ENCODE data around the gene PDZRN3.

PDZRN3 gene

DNA sequence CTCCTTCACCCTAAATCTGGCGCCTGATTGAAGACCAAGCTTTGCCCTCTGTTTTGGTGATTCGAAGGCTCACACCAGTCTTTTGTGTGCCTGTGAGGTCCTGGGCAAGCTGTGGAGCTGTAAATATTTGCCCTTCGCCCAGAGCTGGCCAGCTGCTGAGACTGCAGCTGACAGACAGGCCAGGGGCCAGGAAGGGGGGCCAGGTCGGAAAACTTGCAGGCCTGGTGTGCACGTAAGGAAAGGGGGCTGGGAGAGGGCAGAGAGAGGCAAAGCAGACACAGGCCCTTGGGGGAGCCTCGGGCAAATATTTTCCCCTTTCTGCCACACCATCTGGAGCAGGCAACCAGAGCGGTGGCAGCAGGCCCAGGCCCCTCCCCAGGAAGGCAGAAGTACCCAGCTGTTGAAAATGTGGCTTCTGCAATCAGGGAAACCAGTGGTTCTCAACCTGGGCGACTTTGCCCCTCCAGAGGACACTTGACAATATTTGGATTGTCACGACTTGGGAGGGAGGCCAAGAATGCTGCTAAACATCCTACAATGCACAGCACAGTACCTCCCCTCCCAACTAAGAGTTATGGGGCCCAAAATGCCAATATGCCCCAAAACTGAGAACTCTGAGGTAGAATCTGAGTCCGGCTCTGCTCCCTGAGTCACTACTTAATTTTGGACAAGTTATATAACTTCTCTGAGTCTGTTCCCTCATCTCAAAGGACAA, 2.5 kb downstream of the PDZRN3 start:
- DNase-seq = no peak

- no peak for DNase-seq
These were observed 3.4 kb downstream of the PDZRN3 start for GRCh38 chr3:73621388-73621787.

- DNase-seq = no peak
These were observed 6.3 kb downstream of the PDZRN3 start for GRCh38 chr3:73618461-73618860.

DNA sequence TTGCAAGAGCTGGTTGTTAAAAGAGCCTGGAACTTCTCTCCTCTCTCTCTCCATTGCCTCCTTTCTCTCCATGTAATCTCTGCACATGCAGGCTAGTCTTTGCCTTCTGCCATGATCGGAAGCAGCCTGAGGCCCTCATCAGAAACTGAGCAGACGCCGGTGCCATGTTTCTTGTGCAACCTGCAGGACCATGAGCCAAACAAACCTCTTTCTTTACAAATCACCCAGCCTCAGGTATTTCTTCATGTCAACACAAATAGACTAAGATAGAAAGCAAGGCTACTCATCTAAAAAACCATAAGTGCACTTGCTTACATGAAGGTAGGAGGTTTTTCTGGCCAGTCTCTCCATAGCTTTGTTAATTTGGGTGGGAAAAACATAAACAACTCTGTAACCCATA, 8.7 kb downstream of the PDZRN3 start:
- DNase-seq = no peak

GRCh38 chr3:73614419-73614818, 10.3 kb downstream of the PDZRN3 start:
- DNase-seq = no peak

GRCh38 chr3:73611176-73611575, 13.6 kb downstream of the PDZRN3 start:
- DNase-seq = no peak

DNA sequence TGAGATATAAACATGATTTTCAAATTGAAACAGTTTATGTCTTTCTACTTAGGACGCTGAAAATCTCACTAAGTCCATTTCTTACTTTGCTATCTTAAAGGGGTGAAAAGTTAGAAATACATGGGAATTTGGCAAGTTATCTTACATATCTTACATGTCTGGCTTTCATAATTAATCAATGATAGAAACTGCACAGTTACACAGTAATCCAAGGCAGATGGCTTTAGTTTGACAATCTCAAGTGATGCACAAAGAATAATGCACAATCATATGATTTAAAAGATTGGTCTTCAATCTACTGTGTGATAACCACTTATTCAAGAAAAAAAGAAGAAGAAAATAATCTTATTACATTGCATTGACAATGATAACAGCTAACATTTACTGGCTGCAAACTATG, 14.2 kb downstream of the PDZRN3 start:
- no peak for DNase-seq

- no peak for DNase-seq
These were observed 15.1 kb downstream of the PDZRN3 start for GRCh38 chr3:73609655-73610054.

- DNase-seq = no peak
These were observed 15.5 kb downstream of the PDZRN3 start for GRCh38 chr3:73609315-73609641.

GRCh38 chr3:73608456-73609314, 16.1 kb downstream of the PDZRN3 start:
- no peak for DNase-seq

- DNase-seq = no peak
These were observed 18.9 kb downstream of the PDZRN3 start for GRCh38 chr3:73605861-73606260.

GRCh38 chr3:73605412-73605811, 19.3 kb downstream of the PDZRN3 start:
- DNase-seq = no peak

DNA sequence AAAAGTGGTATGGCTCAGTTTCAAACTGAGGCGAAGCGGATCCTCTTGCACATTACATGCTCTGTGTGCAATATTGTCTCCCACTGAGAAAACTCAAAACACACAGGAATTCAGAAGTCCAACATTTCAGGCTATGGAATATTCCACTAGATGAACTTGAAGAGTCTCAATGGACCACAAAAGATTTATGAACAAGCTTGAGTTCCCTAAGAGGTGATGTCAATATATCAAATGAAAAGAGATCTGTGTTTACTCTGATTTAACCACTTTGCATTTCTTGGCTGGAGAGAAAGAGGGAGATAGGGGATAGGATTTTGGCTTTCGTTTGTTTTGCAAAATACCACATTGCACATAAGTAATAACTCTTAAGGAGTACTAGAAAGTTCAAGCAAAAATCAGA, 20.3 kb downstream of the PDZRN3 start:
- DNase-seq = no peak

DNA sequence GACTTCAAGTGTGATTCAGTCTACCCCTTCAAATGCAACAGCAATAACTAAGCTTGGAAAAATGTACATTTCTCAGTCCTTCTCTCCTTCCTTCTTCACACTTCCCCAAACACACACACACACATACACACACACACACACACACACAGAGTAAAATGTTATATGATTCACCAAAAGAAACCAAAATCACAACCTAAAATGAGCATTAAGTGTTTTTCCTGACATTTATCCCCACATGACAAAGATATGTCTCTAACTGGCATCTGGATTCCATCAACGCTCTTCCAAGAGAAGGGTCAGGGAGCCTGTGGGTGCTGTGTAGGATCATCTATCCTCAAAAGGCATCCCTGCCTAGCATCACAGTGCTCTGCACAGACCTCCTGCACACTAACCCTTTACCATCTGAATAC, 21.0 kb downstream of the PDZRN3 start:
- no peak for DNase-seq

- no peak for DNase-seq
These were observed 22.6 kb downstream of the PDZRN3 start for GRCh38 chr3:73602170-73602569.

GRCh38 chr3:73601481-73601880, 23.3 kb downstream of the PDZRN3 start:
- DNase-seq = no peak

GRCh38 chr3:73601011-73601410, 23.7 kb downstream of the PDZRN3 start:
- DNase-seq = no peak

DNA sequence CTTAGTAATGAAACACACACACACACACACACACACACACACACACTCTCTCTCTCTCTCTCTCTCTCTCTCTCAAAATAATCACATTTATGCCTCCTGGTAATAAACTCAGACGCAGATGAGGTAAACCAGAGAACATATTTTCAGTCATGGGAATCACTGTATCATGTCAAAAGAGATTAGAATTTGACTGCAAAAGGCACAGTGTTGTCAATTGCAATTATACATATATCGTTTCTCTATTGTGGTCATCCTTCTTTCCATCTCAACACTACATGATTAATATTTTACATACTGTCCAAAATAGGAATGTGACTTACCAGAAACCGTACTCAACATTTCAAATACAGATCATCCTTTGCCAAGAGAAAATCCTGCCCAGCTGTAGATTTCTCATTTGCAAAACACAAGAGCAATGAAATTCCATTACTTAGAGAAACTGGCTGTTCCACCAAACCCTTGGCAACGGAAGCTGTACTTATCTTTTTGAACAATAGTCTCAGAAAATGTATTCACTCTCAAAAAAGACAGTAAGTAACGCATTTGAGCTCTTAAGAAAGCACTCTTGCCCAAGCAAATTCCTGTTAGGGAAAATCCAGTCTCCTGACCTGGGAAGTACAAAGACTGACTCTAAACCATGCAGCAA, 24.3 kb downstream of the PDZRN3 start:
- no peak for DNase-seq

DNA sequence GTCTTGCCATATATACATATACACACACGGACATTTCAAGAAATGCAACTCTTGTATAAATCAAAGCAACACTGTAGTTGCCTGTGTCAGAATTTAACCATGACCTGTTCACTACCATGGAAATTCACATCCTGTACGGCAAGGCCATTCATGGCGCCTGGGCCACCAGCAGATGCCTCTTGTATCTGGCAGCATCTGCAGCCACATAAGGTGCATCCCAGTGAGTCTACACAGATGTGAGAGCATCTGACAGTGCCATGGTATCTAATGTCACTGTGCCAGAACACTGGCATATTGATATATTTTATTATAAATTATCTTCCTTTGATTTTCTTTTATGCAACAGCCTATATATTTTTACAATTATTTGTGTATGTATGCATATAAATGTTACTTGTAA, 25.1 kb downstream of the PDZRN3 start:
- no peak for DNase-seq

- DNase-seq = no peak
These were observed 27.3 kb downstream of the PDZRN3 start for GRCh38 chr3:73597476-73597875.

DNA sequence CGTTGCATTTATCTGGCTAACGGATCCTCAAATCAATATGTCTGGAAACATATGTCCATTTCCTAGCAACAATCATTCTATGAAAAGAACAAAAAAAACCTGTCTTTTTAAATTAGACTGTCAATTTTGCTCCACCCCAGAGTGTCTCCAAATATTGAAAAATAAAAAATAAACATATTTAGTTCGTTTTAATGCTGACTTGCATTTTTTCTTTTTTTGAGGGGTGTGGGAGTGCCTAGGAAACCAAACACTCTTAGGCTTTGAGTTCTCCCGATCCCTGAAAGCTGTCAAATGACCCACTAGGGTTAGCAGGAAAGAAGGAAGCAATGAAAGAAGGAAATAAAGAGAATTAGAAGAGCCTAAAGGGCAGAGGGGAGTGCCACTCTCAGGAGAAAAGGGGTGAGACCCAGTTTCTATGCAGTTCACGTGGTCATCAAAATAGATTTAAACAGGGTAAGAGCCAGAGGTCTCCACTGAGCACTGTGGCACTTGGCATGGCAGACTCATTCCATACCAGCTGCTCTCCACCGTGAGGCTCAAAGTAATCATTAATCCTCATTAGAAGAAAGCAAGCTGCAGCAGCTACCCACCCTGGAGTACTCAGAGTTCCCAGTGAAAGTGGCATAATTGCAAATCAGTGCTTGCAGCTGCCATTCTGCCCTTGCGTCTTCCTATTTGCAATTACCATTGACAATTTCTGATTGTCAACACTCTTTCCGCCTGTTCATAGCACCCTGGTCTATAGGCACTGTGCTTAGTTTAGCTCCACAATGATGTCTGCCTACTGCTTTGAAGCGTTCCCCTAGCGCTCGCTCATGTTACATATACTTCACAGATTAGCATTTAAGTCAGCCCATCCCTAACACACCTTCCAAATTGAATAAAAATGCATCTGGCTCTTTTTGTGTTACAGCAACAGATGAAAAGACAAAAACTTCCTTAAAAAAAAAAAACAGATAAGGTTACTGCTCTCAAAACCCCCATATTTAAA, 32.3 kb downstream of the PDZRN3 start:
- no peak for DNase-seq

GRCh38 chr3:73591286-73591800, 33.4 kb downstream of the PDZRN3 start:
- no peak for DNase-seq

GRCh38 chr3:73586628-73587027, 38.1 kb downstream of the PDZRN3 start:
- DNase-seq = no peak

All from KG1 (cell line).